HepG2 (cell line): ENCODE measurements around the gene CACNA1I. TPM values are rescaled to one million over a fixed set of nuclear protein-coding genes. Genes with fewer than 3 reads are reported as not detected.

ENCODE experiments used
- FOXJ3 ChIP-seq: sonication (generic); formaldehyde crosslinking; IDR thresholded peaks from 2 replicates; pipeline ENCODE4 v1.4.0; 2020; ENCODE audit warnings: missing genetic modification reagents, mild to moderate bottlenecking, borderline replicate concordance
- KAT8 ChIP-seq: IDR thresholded peaks from 2 replicates; pipeline ENCODE4 v1.6.1; 2016; ENCODE audit warnings: missing genetic modification reagents, missing compliant biosample characterization
- SRF ChIP-seq: IDR thresholded peaks from 2 replicates; pipeline ENCODE4 v1.6.1; 2011; ENCODE audit warnings: mild to moderate bottlenecking, low read depth, low read length, moderate library complexity
- YY1 ChIP-seq: IDR thresholded peaks from 2 replicates; pipeline ENCODE4 v1.6.1; 2011; ENCODE audit warnings: low read length, low read depth, moderate library complexity, mild to moderate bottlenecking; ENCODE audit not compliant: insufficient read depth, insufficient replicate concordance
- ZC3H4 ChIP-seq: sonication (generic); formaldehyde crosslinking; IDR thresholded peaks from 2 replicates; pipeline ENCODE4 v1.4.0; 2020; ENCODE audit warnings: missing genetic modification reagents, borderline replicate concordance
- ZMAT3 ChIP-seq: sonication (generic); formaldehyde crosslinking; conservative IDR thresholded peaks from 2 replicates; pipeline ENCODE4 v1.7.0; 2021; ENCODE audit warnings: missing genetic modification reagents
- ZNF331 ChIP-seq: sonication (generic); formaldehyde crosslinking; IDR thresholded peaks from 2 replicates; pipeline ENCODE4 v1.4.0; 2020; ENCODE audit warnings: missing genetic modification reagents
- ZNF788 ChIP-seq: sonication (generic); formaldehyde crosslinking; IDR thresholded peaks from 2 replicates; pipeline ENCODE4 v1.5.0; 2020; ENCODE audit warnings: mild to moderate bottlenecking, missing genetic modification reagents, borderline replicate concordance
- ZSCAN21 ChIP-seq: sonication (generic); formaldehyde crosslinking; IDR thresholded peaks from 2 replicates; pipeline ENCODE4 v1.8.0; 2022; ENCODE audit warnings: mild to moderate bottlenecking, missing genetic modification reagents, moderate library complexity, borderline replicate concordance
- ZSCAN9 ChIP-seq: IDR thresholded peaks from 2 replicates; pipeline ENCODE4 v1.6.1; 2016; ENCODE audit warnings: borderline replicate concordance
- polyA plus RNA-seq, 8 experiments: library from polyadenylated mRNA; depleted of rRNA in 3 of 8; stranded (reverse) in 7 of 8; unstranded in 1 of 8; fragments of >200 nt; fragmentation: Illumina TruSeq in 4 of 8; extraction: Trizol in 4 of 8; gene quantifications; 2 replicates each; pipeline versions ENCODE4 v1.2.1 to v1.2.3, GENCODE V29; 2011 to 2016; ENCODE audit warnings: low read depth in 4 of 8, missing spikeins in 1 of 8, mixed read lengths in 1 of 8; ENCODE audit not compliant: insufficient read depth in 1 of 8
- total RNA-seq, 5 experiments: library from RNA; depleted of rRNA; stranded (reverse); fragments of >200 nt; fragmentation: Illumina TruSeq; extraction: Trizol; gene quantifications; 2 replicates each; pipeline ENCODE4 v1.2.3, GENCODE V29; 2016; ENCODE audit warnings: low read depth in 1 of 5
- TF ChIP-seq, protein P1 (sequence below): sonication (generic); formaldehyde crosslinking; IDR thresholded peaks from 2 replicates; pipeline ENCODE4 v1.8.1; 2022; ENCODE audit warnings: low read depth, mild to moderate bottlenecking, missing genetic modification reagents
- TF ChIP-seq, protein P2 (sequence below): IDR thresholded peaks from 2 replicates; pipeline ENCODE4 v1.6.1; 2012; ENCODE audit warnings: inconsistent platforms
- TF ChIP-seq, protein P3 (sequence below): sonication (generic); formaldehyde crosslinking; IDR thresholded peaks from 2 replicates; pipeline ENCODE4 v1.4.0; 2020; ENCODE audit warnings: missing genetic modification reagents
- TF ChIP-seq, protein P4 (sequence below): sonication (generic); formaldehyde crosslinking; IDR thresholded peaks from 2 replicates; pipeline ENCODE4 v1.8.1; 2023; ENCODE audit warnings: mild to moderate bottlenecking, missing genetic modification reagents
- TF ChIP-seq, protein P5 (sequence below): sonication (generic); formaldehyde crosslinking; IDR thresholded peaks from 2 replicates; pipeline ENCODE4 v1.5.0; 2020; ENCODE audit warnings: missing genetic modification reagents
- TF ChIP-seq, protein P6 (sequence below): sonication (generic); formaldehyde crosslinking; IDR thresholded peaks from 2 replicates; pipeline ENCODE4 v1.4.0; 2020; ENCODE audit warnings: missing genetic modification reagents, borderline replicate concordance
- TF ChIP-seq, protein P7 (sequence below): sonication (generic); formaldehyde crosslinking; IDR thresholded peaks from 2 replicates; pipeline ENCODE4 v1.8.0; 2023; ENCODE audit warnings: mild to moderate bottlenecking, missing genetic modification reagents

CACNA1I gene
- total and polyA plus RNA-seq, 2 of the 13 experiments (the other 11 are each of a cell fraction or from before 2014, with no cell fraction given) = not detected

DNA sequence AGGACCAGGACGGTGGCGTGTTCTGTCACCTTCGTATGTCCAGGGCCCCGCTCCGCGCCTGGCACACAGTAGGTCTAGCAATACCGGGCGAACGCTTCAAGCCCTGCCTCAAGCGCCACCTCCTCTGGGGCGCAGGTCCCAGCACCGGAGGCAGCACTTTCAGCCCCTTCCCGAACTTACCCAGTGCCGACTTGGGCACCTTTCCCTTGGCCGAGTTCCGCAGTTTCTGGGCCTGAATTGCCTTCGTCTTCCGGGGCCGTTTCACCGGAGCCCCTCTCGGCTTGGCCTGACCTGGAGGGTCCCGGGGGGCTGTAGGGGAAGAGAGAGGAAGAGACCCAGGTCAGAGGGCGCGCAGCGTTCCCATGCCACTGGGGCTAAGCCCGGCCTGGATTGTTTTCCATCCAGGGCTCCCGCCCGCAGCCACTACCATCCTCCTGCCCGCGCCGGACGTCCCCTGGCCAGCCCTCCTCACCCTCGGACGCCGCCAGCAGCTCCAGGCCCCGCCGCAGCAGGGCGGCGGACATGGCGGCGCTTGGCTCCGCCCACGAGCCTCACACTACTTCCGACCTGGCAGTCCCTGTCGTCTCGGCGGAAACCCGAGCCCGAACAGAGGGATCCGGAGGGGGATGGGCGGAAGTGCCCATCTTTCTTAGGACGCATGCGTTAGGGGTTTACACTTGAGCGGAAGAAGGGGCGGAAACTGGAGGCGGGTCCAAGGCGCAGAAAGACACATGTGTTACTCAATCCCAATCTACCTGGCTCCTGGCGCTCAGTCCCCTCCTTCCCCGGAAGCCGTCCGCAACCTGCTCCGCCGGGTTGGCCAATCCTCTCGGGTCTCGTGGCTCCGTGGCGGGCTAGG is 38.1 kb upstream of the CACNA1I start, which contains the start of gene RPS19BP1 (continued):
- TF ChIP-seq, protein P1, sequence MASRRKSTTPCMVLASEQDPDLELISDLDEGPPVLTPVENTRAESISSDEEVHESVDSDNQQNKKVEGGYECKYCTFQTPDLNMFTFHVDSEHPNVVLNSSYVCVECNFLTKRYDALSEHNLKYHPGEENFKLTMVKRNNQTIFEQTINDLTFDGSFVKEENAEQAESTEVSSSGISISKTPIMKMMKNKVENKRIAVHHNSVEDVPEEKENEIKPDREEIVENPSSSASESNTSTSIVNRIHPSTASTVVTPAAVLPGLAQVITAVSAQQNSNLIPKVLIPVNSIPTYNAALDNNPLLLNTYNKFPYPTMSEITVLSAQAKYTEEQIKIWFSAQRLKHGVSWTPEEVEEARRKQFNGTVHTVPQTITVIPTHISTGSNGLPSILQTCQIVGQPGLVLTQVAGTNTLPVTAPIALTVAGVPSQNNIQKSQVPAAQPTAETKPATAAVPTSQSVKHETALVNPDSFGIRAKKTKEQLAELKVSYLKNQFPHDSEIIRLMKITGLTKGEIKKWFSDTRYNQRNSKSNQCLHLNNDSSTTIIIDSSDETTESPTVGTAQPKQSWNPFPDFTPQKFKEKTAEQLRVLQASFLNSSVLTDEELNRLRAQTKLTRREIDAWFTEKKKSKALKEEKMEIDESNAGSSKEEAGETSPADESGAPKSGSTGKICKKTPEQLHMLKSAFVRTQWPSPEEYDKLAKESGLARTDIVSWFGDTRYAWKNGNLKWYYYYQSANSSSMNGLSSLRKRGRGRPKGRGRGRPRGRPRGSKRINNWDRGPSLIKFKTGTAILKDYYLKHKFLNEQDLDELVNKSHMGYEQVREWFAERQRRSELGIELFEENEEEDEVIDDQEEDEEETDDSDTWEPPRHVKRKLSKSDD = peak; percentile 63; the same call in 1 of the 2 replicates
- TF ChIP-seq, protein P2, sequence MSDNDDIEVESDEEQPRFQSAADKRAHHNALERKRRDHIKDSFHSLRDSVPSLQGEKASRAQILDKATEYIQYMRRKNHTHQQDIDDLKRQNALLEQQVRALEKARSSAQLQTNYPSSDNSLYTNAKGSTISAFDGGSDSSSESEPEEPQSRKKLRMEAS = peak; percentile 88
- TF ChIP-seq ZMAT3 (peak; percentile 82; the same call in 1 of the 2 replicates), KAT8 (CRISPR knock-in tag) (peak; percentile 93), SRF (peak; percentile 14; the same call in 1 of the 2 replicates), FOXJ3 (CRISPR knock-in tag) (0 out of 2 replicates have a peak, but pooled peaks have one; percentile 6), ZC3H4 (no peak), ZSCAN9 (CRISPR knock-in tag) (peak; percentile 75; the same call in 1 of the 2 replicates), ZNF788 (CRISPR knock-in tag) (peak; percentile 67; the same call in 1 of the 2 replicates), ZNF331 (CRISPR knock-in tag) (no peak), ZSCAN21 (CRISPR knock-in tag) (peak; percentile 42; the same call in 1 of the 2 replicates), YY1 (peak; percentile 94)
- TF ChIP-seq, protein P3, sequence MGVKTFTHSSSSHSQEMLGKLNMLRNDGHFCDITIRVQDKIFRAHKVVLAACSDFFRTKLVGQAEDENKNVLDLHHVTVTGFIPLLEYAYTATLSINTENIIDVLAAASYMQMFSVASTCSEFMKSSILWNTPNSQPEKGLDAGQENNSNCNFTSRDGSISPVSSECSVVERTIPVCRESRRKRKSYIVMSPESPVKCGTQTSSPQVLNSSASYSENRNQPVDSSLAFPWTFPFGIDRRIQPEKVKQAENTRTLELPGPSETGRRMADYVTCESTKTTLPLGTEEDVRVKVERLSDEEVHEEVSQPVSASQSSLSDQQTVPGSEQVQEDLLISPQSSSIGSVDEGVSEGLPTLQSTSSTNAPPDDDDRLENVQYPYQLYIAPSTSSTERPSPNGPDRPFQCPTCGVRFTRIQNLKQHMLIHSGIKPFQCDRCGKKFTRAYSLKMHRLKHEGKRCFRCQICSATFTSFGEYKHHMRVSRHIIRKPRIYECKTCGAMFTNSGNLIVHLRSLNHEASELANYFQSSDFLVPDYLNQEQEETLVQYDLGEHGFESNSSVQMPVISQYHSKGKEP (CRISPR knock-in tag) = no peak; the same call in 1 of the 2 replicates
- TF ChIP-seq, protein P4, sequence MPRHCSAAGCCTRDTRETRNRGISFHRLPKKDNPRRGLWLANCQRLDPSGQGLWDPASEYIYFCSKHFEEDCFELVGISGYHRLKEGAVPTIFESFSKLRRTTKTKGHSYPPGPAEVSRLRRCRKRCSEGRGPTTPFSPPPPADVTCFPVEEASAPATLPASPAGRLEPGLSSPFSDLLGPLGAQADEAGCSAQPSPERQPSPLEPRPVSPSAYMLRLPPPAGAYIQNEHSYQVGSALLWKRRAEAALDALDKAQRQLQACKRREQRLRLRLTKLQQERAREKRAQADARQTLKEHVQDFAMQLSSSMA (CRISPR knock-in tag) = peak; percentile 21; the same call in 1 of the 2 replicates
- TF ChIP-seq, protein P5, sequence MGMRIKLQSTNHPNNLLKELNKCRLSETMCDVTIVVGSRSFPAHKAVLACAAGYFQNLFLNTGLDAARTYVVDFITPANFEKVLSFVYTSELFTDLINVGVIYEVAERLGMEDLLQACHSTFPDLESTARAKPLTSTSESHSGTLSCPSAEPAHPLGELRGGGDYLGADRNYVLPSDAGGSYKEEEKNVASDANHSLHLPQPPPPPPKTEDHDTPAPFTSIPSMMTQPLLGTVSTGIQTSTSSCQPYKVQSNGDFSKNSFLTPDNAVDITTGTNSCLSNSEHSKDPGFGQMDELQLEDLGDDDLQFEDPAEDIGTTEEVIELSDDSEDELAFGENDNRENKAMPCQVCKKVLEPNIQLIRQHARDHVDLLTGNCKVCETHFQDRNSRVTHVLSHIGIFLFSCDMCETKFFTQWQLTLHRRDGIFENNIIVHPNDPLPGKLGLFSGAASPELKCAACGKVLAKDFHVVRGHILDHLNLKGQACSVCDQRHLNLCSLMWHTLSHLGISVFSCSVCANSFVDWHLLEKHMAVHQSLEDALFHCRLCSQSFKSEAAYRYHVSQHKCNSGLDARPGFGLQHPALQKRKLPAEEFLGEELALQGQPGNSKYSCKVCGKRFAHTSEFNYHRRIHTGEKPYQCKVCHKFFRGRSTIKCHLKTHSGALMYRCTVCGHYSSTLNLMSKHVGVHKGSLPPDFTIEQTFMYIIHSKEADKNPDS (CRISPR knock-in tag) = 0 out of 2 replicates have a peak, but pooled peaks have one; percentile 61
- TF ChIP-seq, protein P6, sequence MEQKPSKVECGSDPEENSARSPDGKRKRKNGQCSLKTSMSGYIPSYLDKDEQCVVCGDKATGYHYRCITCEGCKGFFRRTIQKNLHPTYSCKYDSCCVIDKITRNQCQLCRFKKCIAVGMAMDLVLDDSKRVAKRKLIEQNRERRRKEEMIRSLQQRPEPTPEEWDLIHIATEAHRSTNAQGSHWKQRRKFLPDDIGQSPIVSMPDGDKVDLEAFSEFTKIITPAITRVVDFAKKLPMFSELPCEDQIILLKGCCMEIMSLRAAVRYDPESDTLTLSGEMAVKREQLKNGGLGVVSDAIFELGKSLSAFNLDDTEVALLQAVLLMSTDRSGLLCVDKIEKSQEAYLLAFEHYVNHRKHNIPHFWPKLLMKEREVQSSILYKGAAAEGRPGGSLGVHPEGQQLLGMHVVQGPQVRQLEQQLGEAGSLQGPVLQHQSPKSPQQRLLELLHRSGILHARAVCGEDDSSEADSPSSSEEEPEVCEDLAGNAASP (CRISPR knock-in tag) = 0 out of 2 replicates have a peak, but pooled peaks have one; percentile 12
- TF ChIP-seq, protein P7, sequence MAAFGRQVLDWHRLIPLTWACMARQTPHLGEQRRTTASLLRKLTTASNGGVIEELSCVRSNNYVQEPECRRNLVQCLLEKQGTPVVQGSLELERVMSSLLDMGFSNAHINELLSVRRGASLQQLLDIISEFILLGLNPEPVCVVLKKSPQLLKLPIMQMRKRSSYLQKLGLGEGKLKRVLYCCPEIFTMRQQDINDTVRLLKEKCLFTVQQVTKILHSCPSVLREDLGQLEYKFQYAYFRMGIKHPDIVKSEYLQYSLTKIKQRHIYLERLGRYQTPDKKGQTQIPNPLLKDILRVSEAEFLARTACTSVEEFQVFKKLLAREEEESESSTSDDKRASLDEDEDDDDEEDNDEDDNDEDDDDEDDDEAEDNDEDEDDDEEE (CRISPR knock-in tag) = peak; percentile 77
